ENCODE data around the gene RFPL2.

- TF ChIP-seq, protein P1, sequence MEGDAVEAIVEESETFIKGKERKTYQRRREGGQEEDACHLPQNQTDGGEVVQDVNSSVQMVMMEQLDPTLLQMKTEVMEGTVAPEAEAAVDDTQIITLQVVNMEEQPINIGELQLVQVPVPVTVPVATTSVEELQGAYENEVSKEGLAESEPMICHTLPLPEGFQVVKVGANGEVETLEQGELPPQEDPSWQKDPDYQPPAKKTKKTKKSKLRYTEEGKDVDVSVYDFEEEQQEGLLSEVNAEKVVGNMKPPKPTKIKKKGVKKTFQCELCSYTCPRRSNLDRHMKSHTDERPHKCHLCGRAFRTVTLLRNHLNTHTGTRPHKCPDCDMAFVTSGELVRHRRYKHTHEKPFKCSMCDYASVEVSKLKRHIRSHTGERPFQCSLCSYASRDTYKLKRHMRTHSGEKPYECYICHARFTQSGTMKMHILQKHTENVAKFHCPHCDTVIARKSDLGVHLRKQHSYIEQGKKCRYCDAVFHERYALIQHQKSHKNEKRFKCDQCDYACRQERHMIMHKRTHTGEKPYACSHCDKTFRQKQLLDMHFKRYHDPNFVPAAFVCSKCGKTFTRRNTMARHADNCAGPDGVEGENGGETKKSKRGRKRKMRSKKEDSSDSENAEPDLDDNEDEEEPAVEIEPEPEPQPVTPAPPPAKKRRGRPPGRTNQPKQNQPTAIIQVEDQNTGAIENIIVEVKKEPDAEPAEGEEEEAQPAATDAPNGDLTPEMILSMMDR (IDR thresholded peaks at IDR 0.05 in 8 of 11, conservative IDR thresholded peaks at IDR 0.05 in 3 of 11) = no peak
- TF ChIP-seq POLR2A (IDR thresholded peaks at IDR 0.05) (no peak), POLR2AphosphoS5 (IDR thresholded peaks at IDR 0.05) (no peak)
Observed at GRCh38 chr22:32204040-32204855, 625 bp downstream of the RFPL2 start.
